HUES48 (cell line): Measurements from ENCODE around the gene ALDH8A1.

Experiments
- H3K27ac ChIP-seq: one replicate; pipeline ENCODE4 v1.7.0; 2013; ENCODE audit warnings: low read depth, low read length, inconsistent platforms
- H3K27me3 ChIP-seq: 2 replicates; pipeline ENCODE4 v1.6.1; 2013; ENCODE audit warnings: mild to moderate bottlenecking, low read length; ENCODE audit not compliant: control insufficient read depth, insufficient read depth
- H3K36me3 ChIP-seq: 2 replicates; pipeline ENCODE4 v1.6.1; 2013; ENCODE audit warnings: low read length; ENCODE audit not compliant: control insufficient read depth, insufficient read depth
- H3K4me1 ChIP-seq: 2 replicates; pipeline ENCODE4 v1.6.1; 2013; ENCODE audit warnings: mild to moderate bottlenecking, low read length; ENCODE audit not compliant: control insufficient read depth, insufficient read depth
- H3K4me3 ChIP-seq: 2 replicates; pipeline ENCODE4 v1.5.1; 2013; ENCODE audit warnings: mild to moderate bottlenecking, low read depth, low read length
- H3K9ac ChIP-seq: 2 replicates; pipeline ENCODE4 v1.6.1; 2013; ENCODE audit warnings: mild to moderate bottlenecking, low read depth, low read length, moderate library complexity
- H3K9me3 ChIP-seq: 2 replicates; pipeline ENCODE4 v1.6.1; 2013; ENCODE audit warnings: low read length; ENCODE audit not compliant: control insufficient read depth, insufficient read depth

The ALDH8A1 gene

GRCh38 chr6:134932098-134932497 is 17.8 kb downstream of the ALDH8A1 start:
- no peaks in the 10 kb centered on the region for H3K9me3 ChIP-seq
- H3K36me3 ChIP-seq = no peaks in the 10 kb centered on the region
- H3K27me3 ChIP-seq = no peaks in the 10 kb centered on the region
- H3K4me1 ChIP-seq = no peaks in the 10 kb centered on the region
- H3K4me3 ChIP-seq = no peak overlapping the region
- H3K9ac ChIP-seq = no peak overlapping the region
- no peak overlapping the region for H3K27ac ChIP-seq

- H3K9ac ChIP-seq = no peak overlapping the region
- no peak overlapping the region for H3K27ac ChIP-seq
- no peaks in the 10 kb centered on the region for H3K9me3 ChIP-seq
- H3K4me1 ChIP-seq = no peaks in the 10 kb centered on the region
- H3K36me3 ChIP-seq = no peaks in the 10 kb centered on the region
- H3K27me3 ChIP-seq = no peaks in the 10 kb centered on the region
- H3K4me3 ChIP-seq = no peak overlapping the region
Observed at GRCh38 chr6:134930463-134930862, 19.4 kb downstream of the ALDH8A1 start.

GRCh38 chr6:134928151-134928900 is 21.6 kb downstream of the ALDH8A1 start:
- H3K4me1 ChIP-seq = no peaks in the 10 kb centered on the region
- no peaks in the 10 kb centered on the region for H3K27me3 ChIP-seq
- H3K9me3 ChIP-seq = no peaks in the 10 kb centered on the region
- H3K27ac ChIP-seq = no peak overlapping the region
- no peaks in the 10 kb centered on the region for H3K36me3 ChIP-seq
- no peak overlapping the region for H3K4me3 ChIP-seq
- H3K9ac ChIP-seq = no peak overlapping the region

- Histone ChIP-seq H3K27ac (no peak overlapping the region), H3K4me3 (no peak overlapping the region), H3K4me1 (no peaks in the 10 kb centered on the region), H3K9me3 (no peaks in the 10 kb centered on the region), H3K36me3 (no peaks in the 10 kb centered on the region), H3K9ac (no peak overlapping the region), H3K27me3 (no peaks in the 10 kb centered on the region)
Observed at GRCh38 chr6:134925800-134926199, 24.1 kb downstream of the ALDH8A1 start.

GRCh38 chr6:134921721-134922261 is 28.1 kb downstream of the ALDH8A1 start:
- Histone ChIP-seq H3K27ac (no peak overlapping the region), H3K4me3 (no peak overlapping the region), H3K9ac (no peak overlapping the region), H3K36me3 (no peaks in the 10 kb centered on the region), H3K27me3 (no peaks in the 10 kb centered on the region), H3K4me1 (no peaks in the 10 kb centered on the region), H3K9me3 (no peaks in the 10 kb centered on the region)

- Histone ChIP-seq H3K9me3 (no peaks in the 10 kb centered on the region), H3K4me1 (no peaks in the 10 kb centered on the region), H3K9ac (no peak overlapping the region), H3K4me3 (no peak overlapping the region), H3K27ac (no peak overlapping the region), H3K36me3 (no peaks in the 10 kb centered on the region), H3K27me3 (no peaks in the 10 kb centered on the region)
Observed at GRCh38 chr6:134921276-134921675, 28.6 kb downstream of the ALDH8A1 start.

- H3K27me3 ChIP-seq = no peaks in the 10 kb centered on the region
- no peaks in the 10 kb centered on the region for H3K36me3 ChIP-seq
- H3K9ac ChIP-seq = no peak overlapping the region
- H3K4me1 ChIP-seq = no peaks in the 10 kb centered on the region
- no peak overlapping the region for H3K4me3 ChIP-seq
- no peaks in the 10 kb centered on the region for H3K9me3 ChIP-seq
- no peak overlapping the region for H3K27ac ChIP-seq
Observed at GRCh38 chr6:134920422-134920821, 29.5 kb downstream of the ALDH8A1 start.

GRCh38 chr6:134918418-134918961 is 31.4 kb downstream of the ALDH8A1 start:
- Histone ChIP-seq H3K4me1 (no peaks in the 10 kb centered on the region), H3K4me3 (no peak overlapping the region), H3K27me3 (no peaks in the 10 kb centered on the region), H3K36me3 (no peaks in the 10 kb centered on the region), H3K27ac (no peak overlapping the region), H3K9me3 (no peaks in the 10 kb centered on the region), H3K9ac (no peak overlapping the region)

GRCh38 chr6:134911547-134911946 is 38.4 kb downstream of the ALDH8A1 start:
- Histone ChIP-seq H3K4me3 (no peak overlapping the region), H3K4me1 (no peaks in the 10 kb centered on the region), H3K9ac (no peak overlapping the region), H3K27me3 (no peaks in the 10 kb centered on the region), H3K36me3 (no peaks in the 10 kb centered on the region), H3K9me3 (no peaks in the 10 kb centered on the region), H3K27ac (no peak overlapping the region)

- no peaks in the 10 kb centered on the region for H3K9me3 ChIP-seq
- no peaks in the 10 kb centered on the region for H3K27me3 ChIP-seq
- no peaks in the 10 kb centered on the region for H3K36me3 ChIP-seq
- H3K9ac ChIP-seq = no peak overlapping the region
- H3K4me1 ChIP-seq = no peaks in the 10 kb centered on the region
- no peak overlapping the region for H3K4me3 ChIP-seq
- no peak overlapping the region for H3K27ac ChIP-seq
Observed at GRCh38 chr6:134910593-134910935, 39.3 kb downstream of the ALDH8A1 start.

GRCh38 chr6:134909701-134910592 is 40.0 kb downstream of the ALDH8A1 start:
- no peak overlapping the region for H3K27ac ChIP-seq
- H3K4me3 ChIP-seq = no peak overlapping the region
- H3K9me3 ChIP-seq = no peaks in the 10 kb centered on the region
- no peaks in the 10 kb centered on the region for H3K27me3 ChIP-seq
- no peak overlapping the region for H3K9ac ChIP-seq
- no peaks in the 10 kb centered on the region for H3K4me1 ChIP-seq
- no peaks in the 10 kb centered on the region for H3K36me3 ChIP-seq
